Left ventricle myocardium inferior (tissue), 1 donor: ENCODE results near the gene ANO5. TPM values are rescaled to one million over a fixed set of nuclear protein-coding genes. Genes with fewer than 3 reads are reported as not detected.

Experiments used
- total RNA-seq: library from RNA; stranded (reverse); fragmentation: NEBNext Ultra II Directional; extraction: Animal tissue kit (Norgen Biotek cat#: 25700); gene quantifications from one replicate; pipeline ENCODE4 v1.2.1, GENCODE V29; 2021
- donor health status: DM: no; HTN: yes; CAD: no; lungs with severe emphysema.

ANO5 gene
- total RNA-seq, 1 donor from 2014 or later = 79.7 TPM

Other genes starting within 250 kb of the ANO5 start
- not detected for gene SLC17A6, start 145.3 kb downstream of the ANO5 start, total RNA-seq